Measurements from ENCODE around the gene HES5. TPM values are rescaled to one million over a fixed set of nuclear protein-coding genes. Genes with fewer than 3 reads are reported as not detected.

The HES5 gene
- total and polyA plus RNA-seq, 10 of the 15 experiments (the other 5 are each of a cell fraction or from before 2014, with no cell fraction given): 0.12 to 0.15 TPM; not detected in 8

- CTCF ChIA-PET: no interaction called here
- no peaks in the 10 kb centered on the region for H3K9me3 ChIP-seq (replicated peaks; ENCODE audit: control insufficient read depth, insufficient read depth, low read length)
- no peak for ATAC-seq
- no peak overlapping the region for H3K4me2 ChIP-seq (ENCODE audit: control insufficient read depth, insufficient read depth)
- TF ChIP-seq SMC3 (IDR thresholded peaks at IDR 0.05; ENCODE audit: borderline replicate concordance, low read length) (no peak), TCF3 (IDR thresholded peaks at IDR 0.05; ENCODE audit: borderline replicate concordance, insufficient read depth, low read depth, low read length) (no peak), MLLT1 (IDR thresholded peaks at IDR 0.05) (no peak), ZNF217 (IDR thresholded peaks at IDR 0.05) (no peak), KLF5 (IDR thresholded peaks at IDR 0.05; ENCODE audit: partially characterized antibody) (no peak), SMARCA5 (IDR thresholded peaks at IDR 0.05) (no peak), BRCA1 (IDR thresholded peaks at IDR 0.05; ENCODE audit: low read depth, low read length) (no peak), HCFC1 (IDR thresholded peaks at IDR 0.05; ENCODE audit: low read length) (no peak), NFYB (IDR thresholded peaks at IDR 0.05; ENCODE audit: insufficient read depth, low read depth, low read length) (no peak), CHD4 (IDR thresholded peaks at IDR 0.05) (no peak), SUPT20H (IDR thresholded peaks at IDR 0.05; ENCODE audit: borderline replicate concordance, control insufficient read depth, low read depth, low read length) (no peak), SMAD5 (IDR thresholded peaks at IDR 0.05; ENCODE audit: low read depth) (no peak), HDAC2 (IDR thresholded peaks at IDR 0.05) (no peak), ETV6 (conservative IDR thresholded peaks at IDR 0.05 in 1 of 2, IDR thresholded peaks at IDR 0.05 in 1 of 2; ENCODE audit: borderline replicate concordance in 1 of 2, low read depth in 1 of 2) (no peak), RBBP5 (conservative IDR thresholded peaks at IDR 0.05) (no peak)
- TF ChIP-seq, protein P1, sequence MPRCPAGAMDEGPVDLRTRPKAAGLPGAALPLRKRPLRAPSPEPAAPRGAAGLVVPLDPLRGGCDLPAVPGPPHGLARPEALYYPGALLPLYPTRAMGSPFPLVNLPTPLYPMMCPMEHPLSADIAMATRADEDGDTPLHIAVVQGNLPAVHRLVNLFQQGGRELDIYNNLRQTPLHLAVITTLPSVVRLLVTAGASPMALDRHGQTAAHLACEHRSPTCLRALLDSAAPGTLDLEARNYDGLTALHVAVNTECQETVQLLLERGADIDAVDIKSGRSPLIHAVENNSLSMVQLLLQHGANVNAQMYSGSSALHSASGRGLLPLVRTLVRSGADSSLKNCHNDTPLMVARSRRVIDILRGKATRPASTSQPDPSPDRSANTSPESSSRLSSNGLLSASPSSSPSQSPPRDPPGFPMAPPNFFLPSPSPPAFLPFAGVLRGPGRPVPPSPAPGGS (IDR thresholded peaks at IDR 0.05; ENCODE audit: borderline replicate concordance, insufficient read depth, low read depth, low read length, poor library complexity, severe bottlenecking): no peak
- no peak overlapping the region for H3K4me3 ChIP-seq
- SMC1A ChIA-PET (ENCODE audit: uncharacterized antibody, unreplicated experiment): no interaction called here
- POLR2A ChIA-PET: no interaction called here
- no peak for DNase-seq (ENCODE audit: low read depth, low spot score)
- H3K9ac ChIP-seq (ENCODE audit: control insufficient read depth, insufficient read depth, low read length): no peak overlapping the region
- H3K36me3 ChIP-seq (ENCODE audit: control insufficient read depth in 2 of 2, insufficient read depth in 2 of 2, low read length in 1 of 2): peaks cover 0 to 8% of the 10 kb centered on the region in 2 experiments; a peak in 2 of 4 replicates
- no peak for FAIRE-seq
- H2AFZ ChIP-seq (ENCODE audit: control insufficient read depth, low read depth, low read length): no peak overlapping the region
- no peaks in the 10 kb centered on the region; the same call in 1 of the 2 replicates for H4K20me1 ChIP-seq (ENCODE audit: control insufficient read depth, insufficient read depth)
- no peaks in the 10 kb centered on the region for H3K4me1 ChIP-seq (ENCODE audit: control insufficient read depth, insufficient read depth, low read length)
- RAD21 ChIA-PET (ENCODE audit: unreplicated experiment): no interaction called here
- BruUV-seq (replicated peaks): no TSS peak
- no peak overlapping the region for H3K27ac ChIP-seq (ENCODE audit: control insufficient read depth, insufficient read depth)
- in situ Hi-C loops (cut with MboI) (no loop called here), intact Hi-C loops (cut with micrococcal nuclease; ENCODE audit: unreplicated experiment) (no loop called here)
- WGBS (ENCODE audit: insufficient coverage, insufficient replicate concordance, low lambda C conversion rate, missing lambda C conversion rate): 57% methylated on average over 27 of the region's 42 CpGs
- no peaks in the 10 kb centered on the region for H3K79me2 ChIP-seq (ENCODE audit: control insufficient read depth, insufficient read depth, low read length)
- no peaks in the 10 kb centered on the region for H3K27me3 ChIP-seq (replicated peaks in 1 of 2; ENCODE audit: control insufficient read depth in 2 of 2, insufficient read depth in 2 of 2, low read length in 1 of 2)
These were observed 26.4 kb downstream of the HES5 start for GRCh38 chr1:2503554-2504224.
